GM12874 (cell line): ENCODE results near the gene ZNF354C.

Experiments
- CTCF ChIP-seq: IDR thresholded peaks from 2 replicates; pipeline ENCODE4 v1.5.1; 2011; ENCODE audit warnings: low read depth, mild to moderate bottlenecking, control low read depth, low read length, moderate library complexity; ENCODE audit not compliant: insufficient read depth

The ZNF354C gene

GRCh38 chr5:179054876-179055275 lies 5.3 kb upstream of the ZNF354C start:
- TF ChIP-seq CTCF = no peak

GRCh38 chr5:179055436-179055835 lies 4.7 kb upstream of the ZNF354C start:
- TF ChIP-seq CTCF = no peak

GRCh38 chr5:179055841-179056240 lies 4.3 kb upstream of the ZNF354C start:
- TF ChIP-seq CTCF = no peak

- no peak for TF ChIP-seq CTCF
Observed at GRCh38 chr5:179061025-179061424, 852 bp downstream of the ZNF354C start.

GRCh38 chr5:179065703-179066102 lies 5.5 kb downstream of the ZNF354C start:
- no peak for TF ChIP-seq CTCF

- TF ChIP-seq CTCF = no peak
Observed at GRCh38 chr5:179079165-179079987, 19.2 kb downstream of the ZNF354C start.

- TF ChIP-seq CTCF = no peak
Observed at GRCh38 chr5:179080724-179081123, 20.6 kb downstream of the ZNF354C start.
